Kasumi-1 (cell line): Measurements from ENCODE around the gene RSRC1.
"Not testable (repeated sequence)": the region's sequence is repeated elsewhere in the genome, so short reads cannot be mapped to it uniquely, and the experiment has no call there.

ENCODE experiments used
- DNase-seq, 2 experiments: peaks; one replicate each; lab custom pipeline; 2025; lab: John Stamatoyannopoulos, UW

Gene RSRC1

GRCh38 chr3:158101335-158102241, 8.3 kb upstream of the RSRC1 start:
- no peak for DNase-seq

DNA sequence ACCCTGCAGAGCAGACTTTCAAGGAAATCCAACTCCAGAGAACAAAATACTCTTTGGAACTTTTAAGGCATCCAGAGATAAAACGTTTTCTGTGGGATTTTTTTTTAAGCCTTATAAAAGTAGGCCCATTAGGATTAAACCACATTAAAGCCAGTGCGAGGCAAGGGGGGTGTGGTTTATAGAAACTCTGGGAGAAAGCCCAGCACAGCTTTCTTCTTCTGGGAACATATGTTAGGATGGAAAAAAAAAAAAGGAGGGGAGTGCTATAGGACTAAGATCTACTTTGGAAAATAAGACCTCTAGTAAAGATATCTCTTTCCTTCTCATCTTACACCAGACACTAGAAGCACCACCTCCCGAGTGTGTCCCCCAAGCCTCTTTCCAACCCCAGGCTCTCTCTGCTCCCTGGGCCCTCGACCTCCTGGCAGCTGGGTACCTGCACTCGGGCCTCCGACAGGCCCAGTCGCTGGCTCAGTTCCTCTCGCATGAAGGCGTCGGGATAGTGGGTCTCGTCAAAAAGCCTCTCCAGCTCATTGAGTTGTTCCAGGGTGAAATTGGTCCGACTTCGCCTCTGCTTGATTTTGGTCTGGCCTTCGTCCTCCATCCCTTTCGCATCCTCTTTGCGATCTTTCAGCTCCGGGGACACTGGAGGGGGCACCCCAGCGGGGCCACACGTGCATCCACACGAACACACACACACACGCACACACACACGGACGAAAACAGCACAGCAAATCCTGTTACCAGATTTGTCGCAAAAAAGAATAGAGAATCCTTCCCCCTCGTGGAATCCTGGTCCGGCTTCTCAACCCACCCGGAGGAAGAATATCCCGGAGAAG, 7.4 kb upstream of the RSRC1 start:
- DNase-seq, result no peak

- DNase-seq, result no peak
These were observed 6.6 kb upstream of the RSRC1 start for GRCh38 chr3:158103081-158103886.

DNA sequence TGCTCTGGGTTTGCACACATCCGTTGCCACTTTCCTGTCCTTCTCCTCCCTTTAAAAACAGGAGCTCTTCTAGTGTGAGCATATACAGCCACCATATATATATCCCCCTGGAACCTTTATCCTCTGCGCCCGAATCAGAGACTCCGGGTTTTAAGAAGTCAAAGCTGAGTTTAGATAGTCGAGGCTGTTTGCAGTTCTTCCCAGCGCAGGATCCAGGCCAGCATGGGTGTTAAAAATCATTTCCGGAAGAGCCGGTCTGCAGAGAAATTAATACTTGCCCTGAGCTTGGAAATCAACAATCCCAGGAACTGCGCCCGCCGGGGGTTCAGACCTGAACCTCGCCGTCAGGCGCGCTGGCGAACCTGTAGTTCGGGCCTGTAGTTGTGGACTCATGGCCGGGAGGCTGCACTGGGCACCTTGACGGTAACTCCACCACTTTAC, 6.0 kb upstream of the RSRC1 start:
- DNase-seq, result no peak

DNA sequence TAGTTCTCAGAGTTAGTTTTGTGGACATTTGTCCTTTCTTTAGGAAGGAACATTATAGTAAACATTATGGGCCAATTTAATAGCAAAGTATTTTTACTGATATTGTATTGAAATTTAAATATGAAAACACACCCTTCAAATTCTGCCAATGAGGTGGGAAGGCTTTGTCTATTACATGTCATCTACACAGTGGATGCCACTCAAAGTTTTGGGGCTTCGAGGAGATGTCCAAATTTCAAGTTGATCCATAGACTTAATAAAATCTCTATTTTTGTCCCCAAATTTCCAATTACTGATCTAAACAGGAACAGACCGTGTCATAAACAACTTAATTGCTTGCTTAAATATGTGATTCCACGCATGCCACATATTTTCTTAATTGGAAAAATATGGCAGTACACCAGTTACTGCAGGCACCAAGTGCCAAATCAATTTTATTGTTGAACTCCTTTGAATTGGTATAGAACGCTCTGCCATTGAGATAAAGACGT, 5.4 kb upstream of the RSRC1 start:
- no peak for DNase-seq

DNA sequence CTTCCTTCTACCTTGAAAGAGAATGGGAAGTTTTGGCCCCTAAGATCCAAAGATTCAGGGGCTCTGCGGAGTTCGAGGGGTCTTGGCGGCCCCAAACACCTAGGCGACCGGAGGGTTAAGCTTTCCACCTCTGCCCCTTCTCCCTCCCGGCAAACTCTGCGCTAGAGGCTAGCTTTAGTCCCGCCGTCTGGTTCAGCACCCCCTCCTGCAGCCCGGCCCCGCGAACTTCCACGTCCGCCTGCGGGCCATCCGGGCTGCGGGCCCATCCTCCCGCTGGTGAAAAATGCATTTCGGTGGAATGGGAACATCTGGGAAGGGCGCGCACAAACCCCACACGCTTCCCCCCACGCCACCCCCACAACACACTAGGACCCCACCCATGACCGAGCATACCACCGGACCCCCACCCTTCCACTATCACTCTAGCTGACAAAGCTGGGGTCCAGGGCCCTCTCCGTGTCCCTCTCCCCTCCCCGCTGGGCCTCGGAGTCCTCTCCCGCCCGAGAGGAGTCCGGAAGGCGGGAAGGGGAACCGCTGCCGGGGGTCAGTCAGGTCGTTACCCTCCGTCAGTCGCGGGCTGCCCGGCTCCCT, 4.7 kb upstream of the RSRC1 start:
- DNase-seq, result no peak

DNA sequence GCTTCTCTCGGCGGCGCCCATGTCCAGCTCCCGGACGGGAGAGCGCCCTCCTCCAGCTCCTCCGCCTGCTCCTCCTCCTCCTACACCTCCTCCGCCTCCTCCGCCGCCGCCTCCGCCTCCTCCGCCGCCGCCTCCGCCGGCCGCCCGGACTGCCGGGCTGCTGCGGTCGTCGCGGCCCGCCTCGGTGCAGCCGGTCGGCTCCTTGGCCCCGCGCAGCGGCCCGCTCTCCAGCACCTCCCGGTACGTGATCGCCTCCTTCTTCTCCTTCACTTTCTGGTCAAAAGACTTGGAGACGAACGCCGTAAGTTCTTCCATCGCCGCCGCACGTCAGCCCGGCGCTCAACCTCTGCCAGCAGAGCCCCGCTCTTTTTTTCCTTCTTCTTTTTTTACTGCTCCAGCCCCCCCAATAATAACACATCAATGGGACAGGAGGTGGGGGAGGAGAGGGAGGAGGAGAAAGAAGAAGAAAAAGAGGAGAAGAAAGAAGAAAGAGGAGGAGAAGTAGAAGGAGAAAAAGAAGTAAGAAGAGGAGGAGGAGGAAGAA, 4.1 kb upstream of the RSRC1 start:
- DNase-seq, result peak in 1 of 2 experiments; percentile 34

DNA sequence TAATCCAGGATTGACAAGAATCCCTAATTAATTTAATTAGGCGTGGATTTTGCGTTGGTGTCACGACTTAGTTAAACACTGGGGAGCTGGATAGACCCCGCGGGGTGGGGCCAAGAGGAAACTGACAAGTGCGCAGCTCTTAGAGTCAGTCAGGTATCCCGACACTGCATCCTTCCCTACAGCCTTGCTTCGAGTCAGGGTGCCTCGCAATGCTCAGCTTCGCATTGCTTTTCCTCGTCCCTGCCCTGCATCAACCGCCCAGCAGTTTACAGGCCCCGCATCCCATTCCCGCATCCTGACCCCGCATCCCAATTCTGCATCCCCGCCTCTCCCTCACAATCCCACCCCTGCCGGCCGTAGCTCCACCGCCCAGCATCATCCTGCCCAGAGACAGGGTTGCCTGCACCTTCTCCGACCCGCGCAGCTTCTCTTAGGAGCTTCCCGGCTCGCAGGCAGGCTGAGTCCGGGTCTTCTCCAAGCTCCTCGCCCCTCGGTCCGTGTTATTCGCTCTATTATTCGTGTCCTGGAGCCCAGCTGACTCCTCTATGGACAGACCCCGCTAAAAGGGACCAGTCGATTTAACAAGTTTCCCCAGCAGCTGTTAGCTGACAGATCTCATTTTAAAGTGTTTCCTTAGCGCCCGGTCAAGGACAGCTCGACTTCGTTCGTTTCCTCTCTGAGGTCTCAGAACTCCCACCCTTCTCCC, 3.0 kb upstream of the RSRC1 start:
- DNase-seq, result peak in 1 of 2 experiments; percentile 33

- DNase-seq, result no peak
These were observed 2.1 kb upstream of the RSRC1 start for GRCh38 chr3:158107605-158108444.

- no peak for DNase-seq
These were observed 1.4 kb upstream of the RSRC1 start for GRCh38 chr3:158108445-158108985.

GRCh38 chr3:158109295-158109803, 540 bp upstream of the RSRC1 start:
- DNase-seq, result peak in 1 of 2 experiments; percentile 45

DNA sequence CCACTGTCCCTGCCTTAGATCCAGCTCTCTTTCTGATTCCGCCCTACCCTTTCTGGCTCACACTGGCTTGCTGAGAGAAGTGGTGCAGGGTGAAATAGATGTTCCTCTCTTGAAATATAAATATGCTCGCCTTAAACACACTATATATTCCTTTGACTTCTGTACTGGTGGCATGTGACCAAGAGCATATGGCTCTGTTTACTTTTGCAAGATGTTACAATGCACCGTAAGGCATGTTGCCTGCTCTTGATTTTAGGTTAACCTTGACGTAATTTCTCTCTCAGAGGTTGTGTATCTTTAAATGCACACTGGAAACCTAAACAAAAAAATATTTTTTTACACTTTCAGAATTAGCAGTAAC, 749 bp downstream of the RSRC1 start:
- DNase-seq, result no peak

GRCh38 chr3:158111861-158112260, 2.0 kb downstream of the RSRC1 start:
- DNase-seq, result peak; percentile 42 to 46

DNA sequence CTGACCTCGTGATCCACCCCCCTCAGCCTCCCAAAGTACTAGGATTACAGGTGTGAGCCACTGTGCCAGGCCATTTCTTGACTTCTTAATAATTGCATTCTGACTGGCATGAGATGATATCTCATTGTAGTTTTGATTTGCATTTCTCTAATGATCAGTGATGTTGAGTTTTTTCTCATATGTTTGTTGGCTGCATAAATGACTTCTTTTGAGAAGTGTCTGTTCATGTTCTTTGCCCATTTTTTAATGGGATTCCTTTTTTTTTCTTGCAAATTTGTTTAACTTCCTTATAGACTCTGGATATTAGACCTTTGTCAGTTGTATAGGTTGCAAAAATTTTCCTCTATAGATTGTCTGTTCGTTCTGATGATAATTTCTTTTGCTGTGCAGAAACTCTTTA, 3.7 kb downstream of the RSRC1 start:
- not testable (repeated sequence) for DNase-seq

- DNase-seq, result no peak
These were observed 10.4 kb downstream of the RSRC1 start for GRCh38 chr3:158120330-158120729.

DNA sequence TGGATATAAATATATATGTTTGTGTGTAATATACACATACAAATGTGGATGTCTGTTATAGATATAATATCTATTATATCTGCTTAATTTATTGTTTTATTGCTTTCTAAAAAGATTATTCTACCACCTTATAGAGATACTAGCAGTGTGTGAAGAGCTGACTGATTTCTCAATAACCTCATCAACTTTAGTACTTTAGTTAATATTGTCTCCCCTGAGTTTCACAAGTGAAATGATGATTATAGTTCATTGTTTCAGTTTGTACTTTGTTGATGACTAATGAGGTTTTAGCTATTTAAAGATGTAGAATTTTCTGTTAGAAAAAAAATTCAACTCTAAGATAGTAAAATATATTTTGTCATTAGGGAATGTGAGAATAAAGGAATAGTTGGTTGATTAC, 11.4 kb downstream of the RSRC1 start:
- no peak for DNase-seq

- DNase-seq, result not testable (repeated sequence)
These were observed 12.8 kb downstream of the RSRC1 start for GRCh38 chr3:158122721-158123120.

DNA sequence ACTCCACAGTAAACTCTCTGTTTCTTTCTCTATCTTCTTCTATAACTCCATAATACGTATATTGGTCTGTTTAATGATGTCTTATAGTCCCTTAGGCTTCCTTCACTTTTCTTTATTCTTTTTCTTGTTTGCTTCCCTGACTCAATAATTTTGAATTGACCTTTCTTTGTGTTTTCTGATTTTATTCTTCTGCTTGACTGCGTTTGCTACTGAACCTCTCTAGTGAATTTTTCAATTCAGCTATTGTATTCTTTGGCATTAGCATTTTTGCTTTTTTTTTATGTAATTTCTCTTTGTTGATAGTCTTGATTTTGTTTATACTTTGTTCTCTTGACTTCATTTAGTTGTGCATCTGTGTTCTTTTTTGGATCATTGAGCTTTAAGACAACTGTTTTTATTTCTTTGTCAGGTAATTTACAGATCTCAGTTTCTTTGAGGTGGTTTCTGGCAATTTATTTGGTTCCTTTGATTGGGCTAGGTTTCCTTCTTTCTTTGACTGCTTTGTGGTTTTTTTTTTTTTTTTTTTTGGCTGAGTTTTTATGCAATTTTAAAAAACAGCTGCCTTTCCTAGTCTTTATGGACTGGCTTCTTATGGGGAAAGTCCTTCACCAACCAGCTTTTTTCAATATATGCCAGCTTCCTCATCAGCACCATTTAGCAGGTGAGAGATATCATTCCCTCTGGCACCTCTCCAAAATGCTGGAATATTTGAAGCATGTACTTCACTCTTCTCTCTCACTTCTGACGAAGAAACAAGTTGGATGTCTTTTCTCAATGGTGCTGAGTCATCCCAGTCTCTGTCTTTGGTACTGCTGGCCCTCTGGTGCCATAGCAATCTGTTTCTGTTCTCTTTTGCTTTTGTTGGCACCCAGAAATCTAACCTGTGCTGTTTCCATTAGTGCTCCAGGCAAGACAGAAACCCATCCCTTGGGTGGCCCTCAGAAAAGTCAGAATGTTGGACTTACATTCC, 17.6 kb downstream of the RSRC1 start:
- DNase-seq, result no peak
